ENCODE results near the gene KRIT1. TPM values are rescaled to one million over a fixed set of nuclear protein-coding genes. Genes with fewer than 3 reads are reported as not detected.

The KRIT1 gene
- polyA plus RNA-seq, 1 of the 3 experiments (the other 2 are of a cell fraction) = 38.5 TPM

DNA sequence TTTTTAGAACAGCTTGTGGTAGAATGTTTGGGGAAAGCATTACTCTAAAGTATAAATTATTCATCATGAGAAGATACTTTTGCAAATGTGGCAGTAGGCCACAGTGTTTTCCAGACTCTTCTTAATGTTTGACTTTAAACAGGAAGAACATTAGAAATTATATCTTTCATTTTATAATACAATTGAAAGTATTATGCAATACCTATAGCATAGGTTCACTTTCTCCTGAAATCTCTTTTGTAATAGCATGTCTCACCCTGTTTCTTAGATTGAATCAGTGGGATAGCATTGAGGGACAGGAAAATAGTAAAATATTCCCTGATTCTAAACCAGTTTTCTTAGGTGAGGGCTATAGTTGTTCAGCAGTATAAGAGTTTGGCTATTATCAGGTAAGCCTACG lies 23.2 kb upstream of the KRIT1 start:
- peaks cover 2% of the 10 kb centered on the region for H3K9me3 ChIP-seq
- H3K4me1 ChIP-seq (ENCODE audit: control insufficient read depth in 1 of 2, insufficient read depth in 2 of 2, low read depth in 1 of 2, low read length in 1 of 2) = no peaks in the 10 kb centered on the region
- H3K27me3 ChIP-seq (ENCODE audit: insufficient read depth) = no peaks in the 10 kb centered on the region
- DNase-seq = no peak
- H3K9me2 ChIP-seq = no peaks in the 10 kb centered on the region
- H3K79me2 ChIP-seq (ENCODE audit: insufficient read depth) = peaks cover 90% of the 10 kb centered on the region
- no peak overlapping the region for H3K4me3 ChIP-seq (ENCODE audit: low read depth in 2 of 2, low read length in 1 of 2)
- no peaks in the 10 kb centered on the region for H3F3A ChIP-seq (replicated peaks; ENCODE audit: insufficient read depth)
- H3K36me3 ChIP-seq (replicated peaks in 1 of 2; ENCODE audit: control insufficient read depth in 1 of 2, insufficient read depth in 2 of 2, low read length in 1 of 2) = peaks cover under 1 to 16% of the 10 kb centered on the region in 2 experiments
- no peak overlapping the region for H3K4me2 ChIP-seq
- H3K27ac ChIP-seq (ENCODE audit: low read depth in 2 of 2, low read length in 1 of 2) = no peak overlapping the region
- peaks cover 6% of the 10 kb centered on the region; the same call in 1 of the 2 replicates for H4K20me1 ChIP-seq (ENCODE audit: insufficient read depth)
- no peak overlapping the region for H2AFZ ChIP-seq (ENCODE audit: low read depth)
- no peak overlapping the region for H3K9ac ChIP-seq
- TF ChIP-seq CTCF (IDR thresholded peaks at IDR 0.05) (no peak), JUND (IDR thresholded peaks at IDR 0.05) (no peak), IRF3 (IDR thresholded peaks at IDR 0.05; ENCODE audit: low read depth, low read length) (no peak), RCOR1 (IDR thresholded peaks at IDR 0.05; ENCODE audit: low read length) (no peak), CHD2 (IDR thresholded peaks at IDR 0.05; ENCODE audit: low read length, partially characterized antibody) (no peak), GATA2 (CRISPR knock-in tag; IDR thresholded peaks at IDR 0.05) (no peak)
- POLR2A ChIA-PET = no interaction called here
- CTCF ChIA-PET = interaction anchor here (0.7 kb wide), 2 partner anchors 48 to 179 kb away, joined by 3 read pairs; partner anchors contain the start of gene GATAD1
- 81% methylated on average over 1 of the region's 1 CpG for WGBS (ENCODE audit: low lambda C conversion rate)

DNA sequence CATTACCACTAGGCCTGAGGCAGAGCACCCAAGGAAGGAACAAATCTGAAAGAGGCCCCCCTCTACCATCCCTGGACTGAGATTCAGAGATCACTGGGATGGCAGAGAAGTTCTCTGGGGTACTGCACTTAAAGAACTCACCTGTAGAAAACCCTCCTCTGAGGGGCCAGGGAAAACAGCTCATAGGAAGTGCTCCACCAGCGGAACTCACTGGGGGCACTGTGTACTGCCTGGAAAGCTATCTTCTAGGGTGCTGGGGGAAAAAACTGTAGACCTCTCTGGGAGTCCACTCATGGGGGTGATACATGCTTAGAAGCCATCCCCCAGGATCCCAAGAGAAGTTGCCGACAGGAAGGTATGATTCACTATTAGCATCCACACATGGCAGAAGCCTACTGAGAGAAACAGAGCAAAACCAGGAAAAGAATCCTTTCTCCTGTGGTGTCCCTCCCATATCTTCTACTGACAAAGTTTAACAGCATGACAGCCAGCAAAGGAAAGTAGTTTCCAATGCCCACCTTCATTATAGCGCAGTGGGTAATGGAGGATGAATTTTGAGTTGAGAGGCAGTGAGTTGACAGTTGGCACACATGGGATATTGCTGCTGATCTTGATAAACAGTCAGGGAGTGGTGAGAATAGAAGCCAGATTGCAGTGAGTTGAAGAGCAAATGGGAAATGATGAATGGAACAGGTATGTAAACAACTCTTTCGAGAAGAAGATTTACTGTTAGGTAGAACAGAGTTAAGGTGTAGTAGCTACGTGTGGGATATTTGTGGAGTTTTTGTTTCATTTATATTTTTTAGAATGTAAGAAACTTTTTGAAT lies 20.9 kb upstream of the KRIT1 start:
- ChIA-PET POLR2A (no interaction called here), CTCF (interaction anchor here (0.6 to 1.2 kb wide), 2 partner anchors 181 to 233 kb away, joined by 3 read pairs; partner anchors contain the start of gene GATAD1)
- H3K4me1 ChIP-seq (ENCODE audit: control insufficient read depth in 1 of 2, insufficient read depth in 2 of 2, low read depth in 1 of 2, low read length in 1 of 2) = no peaks in the 10 kb centered on the region
- H3K36me3 ChIP-seq (replicated peaks in 1 of 2; ENCODE audit: control insufficient read depth in 1 of 2, insufficient read depth in 2 of 2, low read length in 1 of 2) = peaks cover 4 to 27% of the 10 kb centered on the region in 2 experiments
- H3K9me2 ChIP-seq = no peaks in the 10 kb centered on the region
- no peaks in the 10 kb centered on the region for H3K27me3 ChIP-seq (ENCODE audit: insufficient read depth)
- no peak overlapping the region for H2AFZ ChIP-seq (ENCODE audit: low read depth)
- 96% methylated on average over 5 of the region's 5 CpGs for WGBS (ENCODE audit: low lambda C conversion rate)
- H3K9me3 ChIP-seq = peaks cover 15% of the 10 kb centered on the region
- DNase-seq = no peak
- H3K79me2 ChIP-seq (ENCODE audit: insufficient read depth) = peaks cover 91% of the 10 kb centered on the region
- H4K20me1 ChIP-seq (ENCODE audit: insufficient read depth) = peaks cover 4% of the 10 kb centered on the region; the same call in 1 of the 2 replicates
- H3K9ac ChIP-seq = no peak overlapping the region
- no peak overlapping the region for H3K27ac ChIP-seq (ENCODE audit: low read depth in 2 of 2, low read length in 1 of 2)
- H3K4me2 ChIP-seq = no peak overlapping the region
- H3K4me3 ChIP-seq (ENCODE audit: low read depth in 2 of 2, low read length in 1 of 2) = no peak overlapping the region
- no peaks in the 10 kb centered on the region for H3F3A ChIP-seq (replicated peaks; ENCODE audit: insufficient read depth)
- TF ChIP-seq TCF12 (IDR thresholded peaks at IDR 0.05) (no peak), MEF2A (IDR thresholded peaks at IDR 0.05; ENCODE audit: borderline replicate concordance, low read depth) (no peak), CHD2 (IDR thresholded peaks at IDR 0.05; ENCODE audit: low read length, partially characterized antibody) (no peak), EZH2phosphoT487 (IDR thresholded peaks at IDR 0.05; ENCODE audit: borderline replicate concordance, low read depth) (no peak), YY1 (IDR thresholded peaks at IDR 0.05; ENCODE audit: low read depth) (no peak), RXRA (IDR thresholded peaks at IDR 0.05; ENCODE audit: borderline replicate concordance, low read depth) (no peak), ELF1 (IDR thresholded peaks at IDR 0.05) (no peak), RCOR1 (IDR thresholded peaks at IDR 0.05; ENCODE audit: low read length) (no peak), GATA2 (CRISPR knock-in tag; IDR thresholded peaks at IDR 0.05) (no peak), RFX5 (IDR thresholded peaks at IDR 0.05; ENCODE audit: low read length) (no peak), FOXJ3 (CRISPR knock-in tag; IDR thresholded peaks at IDR 0.05) (no peak), MXI1 (IDR thresholded peaks at IDR 0.05; ENCODE audit: low read depth, low read length) (no peak), SMC3 (IDR thresholded peaks at IDR 0.05; ENCODE audit: low read depth, low read length) (no peak), TAF1 (IDR thresholded peaks at IDR 0.05; ENCODE audit: borderline replicate concordance, low read depth, low read length) (no peak), USF1 (IDR thresholded peaks at IDR 0.05; ENCODE audit: borderline replicate concordance, low read depth) (no peak), FOSL2 (IDR thresholded peaks at IDR 0.05; ENCODE audit: borderline replicate concordance, low read depth) (no peak)
- TF ChIP-seq, protein P1, sequence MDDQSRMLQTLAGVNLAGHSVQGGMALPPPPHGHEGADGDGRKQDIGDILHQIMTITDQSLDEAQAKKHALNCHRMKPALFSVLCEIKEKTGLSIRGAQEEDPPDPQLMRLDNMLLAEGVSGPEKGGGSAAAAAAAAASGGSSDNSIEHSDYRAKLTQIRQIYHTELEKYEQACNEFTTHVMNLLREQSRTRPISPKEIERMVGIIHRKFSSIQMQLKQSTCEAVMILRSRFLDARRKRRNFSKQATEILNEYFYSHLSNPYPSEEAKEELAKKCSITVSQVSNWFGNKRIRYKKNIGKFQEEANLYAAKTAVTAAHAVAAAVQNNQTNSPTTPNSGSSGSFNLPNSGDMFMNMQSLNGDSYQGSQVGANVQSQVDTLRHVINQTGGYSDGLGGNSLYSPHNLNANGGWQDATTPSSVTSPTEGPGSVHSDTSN (IDR thresholded peaks at IDR 0.05) = no peak
